Measurements from ENCODE around the gene TMEM167B. TPM values are rescaled to one million over a fixed set of nuclear protein-coding genes. Genes with fewer than 3 reads are reported as not detected.

The TMEM167B gene
- total and polyA plus RNA-seq, 4 donors = 5.4 to 15.4 (median 13.2) TPM

- under 1% methylated on average over 44 of the region's 44 CpGs for WGBS
- peak overlapping the region; percentile 75 to 89 (median 76) for H3K4me3 ChIP-seq (ENCODE audit: low read depth in 1 of 3, low read length in 3 of 3)
- H3K27me3 ChIP-seq (ENCODE audit: control insufficient read depth in 4 of 4, insufficient read depth in 4 of 4, low read length in 3 of 4) = no peaks in the 10 kb centered on the region
- peak overlapping the region; percentile 21 to 65 for H3K9ac ChIP-seq (ENCODE audit: low read depth in 1 of 2, low read length in 2 of 2)
- DNase-seq (ENCODE audit: low spot score) = peak; percentile 35
- H3K9me3 ChIP-seq (ENCODE audit: control insufficient read depth in 4 of 4, low read length in 3 of 4) = no peaks in the 10 kb centered on the region
- TF ChIP-seq SP1 (IDR thresholded peaks at IDR 0.05) (no peak), REST (IDR thresholded peaks at IDR 0.05) (no peak), YY1 (IDR thresholded peaks at IDR 0.05) (no peak), FOXA1 (IDR thresholded peaks at IDR 0.05) (no peak), RAD21 (IDR thresholded peaks at IDR 0.05) (no peak), HNF4A (conservative IDR thresholded peaks at IDR 0.05) (no peak), ZBTB33 (IDR thresholded peaks at IDR 0.05) (no peak), NR2F2 (IDR thresholded peaks at IDR 0.05) (no peak), MAX (IDR thresholded peaks at IDR 0.05) (no peak), HNF4G (IDR thresholded peaks at IDR 0.05) (no peak), CTCF (IDR thresholded peaks at IDR 0.05; ENCODE audit: low read depth, low read length, missing input control) (no peak), EGR1 (IDR thresholded peaks at IDR 0.05; ENCODE audit: low read depth in 2 of 2) (no peak)
- peaks cover 0 to 14% (median 10%) of the 10 kb centered on the region in 4 donors for H3K4me1 ChIP-seq (ENCODE audit: control insufficient read depth in 4 of 4, insufficient read depth in 4 of 4, low read length in 3 of 4)
- no peaks in the 10 kb centered on the region for H3K36me3 ChIP-seq (ENCODE audit: control insufficient read depth in 4 of 4, insufficient read depth in 3 of 4, low read depth in 1 of 4, low read length in 3 of 4)
- peak overlapping the region; percentile 1 to 65 for H3K27ac ChIP-seq (ENCODE audit: low read depth in 1 of 2, low read length in 2 of 2)
Observed at GRCh38 chr1:109040989-109041620, 49.5 kb upstream of the TMEM167B start.

GRCh38 chr1:109041621-109042468 is 48.7 kb upstream of the TMEM167B start, which contains the start of gene WDR47:
Gene WDR47, minus strand, starts transcription at chr1:109042102. Its CDS starts 18,590 bp downstream, at chr1:109023512.
- H3K27me3 ChIP-seq (ENCODE audit: control insufficient read depth in 4 of 4, insufficient read depth in 4 of 4, low read length in 3 of 4) = no peaks in the 10 kb centered on the region
- 1% methylated on average over 90 of the region's 90 CpGs for WGBS
- no peaks in the 10 kb centered on the region for H3K36me3 ChIP-seq (ENCODE audit: control insufficient read depth in 4 of 4, insufficient read depth in 3 of 4, low read depth in 1 of 4, low read length in 3 of 4)
- peaks cover 0 to 14% (median 10%) of the 10 kb centered on the region in 4 donors for H3K4me1 ChIP-seq (ENCODE audit: control insufficient read depth in 4 of 4, insufficient read depth in 4 of 4, low read length in 3 of 4)
- DNase-seq (ENCODE audit: low spot score) = peak; percentile 88
- peak within 1 kb of the TSS; percentile 21 to 65 for H3K9ac ChIP-seq (ENCODE audit: low read depth in 1 of 2, low read length in 2 of 2)
- H3K9me3 ChIP-seq (ENCODE audit: control insufficient read depth in 4 of 4, low read length in 3 of 4) = no peaks in the 10 kb centered on the region
- TF ChIP-seq REST (IDR thresholded peaks at IDR 0.05) = peak; percentile 33
- TF ChIP-seq ATF3 (IDR thresholded peaks at IDR 0.05) = no peak
- TF ChIP-seq HNF4A (conservative IDR thresholded peaks at IDR 0.05) = no peak
- TF ChIP-seq ZBTB33 (IDR thresholded peaks at IDR 0.05) = no peak
- peak; percentile 87 for TF ChIP-seq TAF1 (conservative IDR thresholded peaks at IDR 0.05)
- TF ChIP-seq EGR1 (IDR thresholded peaks at IDR 0.05; ENCODE audit: low read depth in 2 of 2) = no peak
- no peak for TF ChIP-seq RAD21 (IDR thresholded peaks at IDR 0.05)
- TF ChIP-seq FOXA2 (IDR thresholded peaks at IDR 0.05) = no peak
- peak within 1 kb of the TSS; percentile 75 to 89 (median 76) for H3K4me3 ChIP-seq (ENCODE audit: low read depth in 1 of 3, low read length in 3 of 3)
- H3K27ac ChIP-seq (ENCODE audit: low read depth in 1 of 2, low read length in 2 of 2) = peak within 1 kb of the TSS; percentile 1 to 65

Data from liver (tissue), 9 donors.